HG03280 (cell line): ENCODE results near the gene EML5.
"Not testable (repeated sequence)": the region's sequence is repeated elsewhere in the genome, so short reads cannot be mapped to it uniquely, and the experiment has no call there.

ENCODE experiments used
- ATAC-seq: cut with Tn5 transposase; IDR thresholded peaks from one replicate; pipeline ENCODE4 v1.9.1; 2021; ENCODE audit warnings: mild to moderate bottlenecking, moderate library complexity; ENCODE audit not compliant: unreplicated experiment

The EML5 gene

DNA sequence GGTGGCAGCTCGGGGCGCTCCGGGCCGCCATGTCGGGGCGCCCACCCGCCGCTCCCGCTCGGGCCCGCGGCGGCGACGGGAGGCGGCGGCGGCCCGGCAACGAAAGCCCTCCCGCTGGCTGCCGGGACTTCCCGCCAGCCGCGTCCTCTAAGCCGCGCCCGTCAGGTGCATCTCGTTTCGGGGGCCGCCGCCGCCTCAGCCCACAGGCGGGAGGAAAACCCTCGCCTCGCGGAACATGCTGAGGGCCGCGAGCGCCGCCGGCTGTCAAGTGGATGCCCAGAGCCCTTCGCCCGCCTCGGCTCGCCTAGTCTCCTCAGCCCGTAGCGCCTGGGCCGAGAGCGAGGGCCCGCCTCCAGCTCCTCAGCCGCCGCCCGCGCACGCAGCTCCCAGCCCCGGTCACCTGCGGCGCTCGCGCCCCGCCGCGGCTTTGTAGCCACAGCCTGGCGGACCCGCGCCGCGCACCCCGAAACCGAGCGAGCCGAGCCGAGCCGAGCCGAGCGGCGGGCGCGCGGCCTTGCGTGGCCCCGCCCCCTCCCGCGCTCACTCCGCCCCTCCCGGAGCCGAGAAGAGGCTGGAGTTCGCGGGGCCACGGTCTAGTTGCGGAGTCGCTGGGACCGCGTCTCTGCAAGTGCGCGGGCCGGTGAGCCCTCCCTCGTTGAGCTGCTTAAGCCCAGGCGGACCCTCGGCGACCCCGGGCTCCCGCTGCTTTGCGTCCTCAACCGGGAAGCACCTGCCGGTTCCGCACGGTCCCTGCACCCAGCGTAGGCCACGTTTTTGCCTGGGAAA is at the start of gene EML5:
Gene EML5 (minus strand): TSS at position 481 of the 786 bp plus-strand sequence. CDS start 450 bp downstream, at position 31.
- ATAC-seq = peak; percentile 90

DNA sequence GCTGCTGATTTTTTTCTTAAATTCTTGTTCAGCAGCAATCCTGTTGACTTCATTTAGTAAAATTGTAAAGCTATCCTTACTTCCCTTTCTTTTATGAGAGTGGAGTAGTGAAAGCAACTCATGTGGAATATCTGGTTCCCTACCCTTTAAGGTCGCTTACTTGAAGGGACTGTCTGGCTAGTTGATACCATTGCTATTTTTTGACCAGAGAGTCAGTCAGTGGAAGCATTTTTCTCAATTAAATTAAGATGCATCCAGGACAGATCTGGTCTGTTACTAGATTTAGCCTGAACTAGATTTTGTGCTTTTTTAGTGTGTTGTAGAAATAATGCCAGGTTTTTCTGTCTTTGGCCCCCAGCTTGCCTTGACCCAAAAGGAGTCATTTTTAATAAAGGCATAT is 49.7 kb upstream of the EML5 start:
- no peak for ATAC-seq

DNA sequence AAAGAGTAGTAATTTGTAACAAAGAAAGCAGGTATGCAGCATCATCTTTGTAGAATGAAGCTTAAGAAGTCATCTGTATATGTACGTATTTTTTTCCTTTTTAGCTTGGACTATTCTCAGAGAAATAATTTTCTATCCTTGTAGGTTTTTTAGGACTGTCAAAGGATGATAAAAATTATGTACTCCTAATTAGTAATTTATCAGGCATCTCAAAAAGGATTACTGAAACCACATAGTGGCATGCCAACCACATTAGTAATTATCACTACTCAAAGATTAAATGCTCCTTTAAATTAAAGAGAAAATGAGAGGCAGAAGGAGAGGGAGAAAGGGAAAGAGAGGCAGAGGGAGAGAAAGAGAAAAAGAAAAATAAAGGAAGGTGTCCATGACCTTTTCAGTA is 49.0 kb upstream of the EML5 start:
- ATAC-seq = no peak

DNA sequence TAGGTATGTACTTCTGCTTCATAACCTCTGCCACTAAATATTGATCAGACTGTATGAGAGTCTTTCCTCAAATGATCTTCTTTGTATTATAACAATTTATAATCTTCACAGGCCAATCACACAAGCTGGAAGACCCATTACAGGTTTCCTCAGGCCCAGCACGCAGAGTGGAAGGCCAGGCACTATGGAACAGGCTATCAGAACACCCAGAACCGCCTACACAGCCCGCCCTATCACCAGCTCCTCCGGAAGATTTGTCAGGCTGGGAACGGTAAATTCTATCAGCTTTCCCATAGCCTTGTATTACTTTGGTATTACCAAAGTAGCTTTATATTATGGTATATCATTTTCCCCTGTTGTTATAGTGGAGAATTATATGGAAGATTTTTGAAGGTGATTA is 48.2 kb upstream of the EML5 start:
- no peak for ATAC-seq

DNA sequence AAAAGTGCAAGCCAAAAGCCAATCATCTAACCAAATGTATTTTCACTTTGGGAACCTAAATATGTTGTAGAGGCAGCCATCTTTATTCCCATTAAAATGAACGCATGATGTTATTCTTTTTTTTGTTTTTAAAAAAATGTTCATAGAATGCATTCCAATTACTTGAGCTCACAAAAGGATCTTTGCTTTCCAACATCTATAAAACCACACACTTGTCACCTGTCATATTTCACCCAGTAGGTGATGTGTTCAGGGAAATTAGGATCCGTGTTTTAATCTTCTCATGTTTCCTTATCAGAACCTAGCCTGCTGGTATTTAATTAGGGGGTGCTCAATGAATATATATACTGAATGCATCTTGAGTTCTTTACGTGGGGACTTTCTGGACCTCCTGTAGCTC is 45.3 kb upstream of the EML5 start:
- no peak for ATAC-seq

DNA sequence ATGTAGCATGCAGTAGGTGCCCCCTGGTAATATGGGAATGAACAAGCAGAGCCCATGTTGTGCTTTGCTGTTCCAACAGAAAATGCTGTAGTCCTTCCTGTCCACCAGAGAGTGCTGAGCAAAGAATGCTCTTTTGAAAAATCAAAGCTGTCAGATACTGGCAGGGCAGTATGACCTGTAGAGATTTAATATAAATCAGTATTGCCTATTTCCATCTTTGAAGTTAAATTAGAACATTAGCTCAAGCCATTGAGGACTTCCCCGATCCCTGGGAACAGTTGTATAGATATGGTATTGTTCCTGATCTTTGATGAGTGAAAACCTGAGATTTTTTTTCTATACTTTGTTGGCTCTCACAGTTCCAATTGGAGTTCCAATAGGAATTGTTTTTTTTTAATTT is 44.7 kb upstream of the EML5 start:
- no peak for ATAC-seq

DNA sequence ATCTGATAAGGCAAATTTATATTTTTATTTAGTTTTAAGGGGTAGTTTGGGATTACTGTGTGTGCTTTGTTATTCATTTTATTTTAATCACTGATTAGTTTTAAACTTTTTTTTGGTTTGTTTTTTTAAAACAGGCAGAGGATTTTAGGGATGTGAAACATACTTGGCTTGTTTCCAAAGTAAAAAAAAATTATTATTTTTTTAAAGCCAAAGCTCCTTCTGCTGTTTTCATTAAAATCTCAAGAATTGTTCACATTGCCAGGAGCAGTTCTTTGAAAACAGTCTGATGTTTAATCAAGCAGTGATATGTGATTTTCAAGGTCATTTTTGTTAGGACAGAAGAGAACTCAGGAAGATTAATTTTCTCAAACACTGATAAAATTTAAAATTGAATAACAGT is 42.9 kb upstream of the EML5 start:
- no peak for ATAC-seq

DNA sequence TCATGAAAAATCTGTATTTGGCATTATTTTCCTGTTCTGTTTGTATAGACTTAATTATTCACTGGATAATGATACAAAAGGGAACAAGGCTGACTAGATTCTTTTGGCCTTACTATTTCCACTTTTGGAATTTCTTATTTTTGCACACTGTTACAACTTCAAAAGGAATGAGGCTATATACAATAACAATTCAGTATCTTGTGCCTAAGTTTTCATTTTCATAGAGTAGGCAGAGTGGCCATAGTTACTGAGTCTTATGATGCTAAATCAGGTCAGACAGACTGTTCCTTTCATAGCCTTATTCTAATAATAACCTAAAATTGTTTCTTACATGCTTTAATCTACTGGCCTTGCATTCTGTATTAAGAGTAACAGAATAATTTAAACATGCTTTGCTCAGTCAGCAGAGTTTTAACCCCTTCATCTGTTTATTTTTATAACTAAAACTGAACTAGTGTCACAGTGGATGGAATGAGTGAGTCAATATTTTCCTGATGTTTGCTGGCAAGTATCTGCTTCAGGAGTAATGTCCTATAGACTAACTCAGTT is 42.2 kb upstream of the EML5 start:
- no peak for ATAC-seq

DNA sequence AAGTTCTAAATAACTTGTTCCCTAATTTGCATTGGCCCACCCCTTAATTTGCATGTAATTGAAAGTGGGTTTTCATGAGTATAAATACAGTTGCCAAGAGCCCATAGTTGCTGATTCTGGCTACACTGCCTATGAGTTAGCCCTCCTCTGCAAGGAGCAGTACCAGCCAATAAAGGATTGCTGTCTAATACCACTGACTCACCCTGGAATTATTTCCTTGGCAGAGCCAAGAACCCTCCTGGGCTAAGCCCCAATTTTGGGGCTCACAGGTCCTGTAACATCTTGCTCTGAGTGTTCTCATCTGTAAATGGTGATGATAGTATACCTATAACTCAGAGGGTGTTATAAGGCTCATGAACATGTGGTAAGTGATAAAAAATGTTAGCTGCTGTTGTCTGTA is 38.5 kb upstream of the EML5 start:
- ATAC-seq = no peak

DNA sequence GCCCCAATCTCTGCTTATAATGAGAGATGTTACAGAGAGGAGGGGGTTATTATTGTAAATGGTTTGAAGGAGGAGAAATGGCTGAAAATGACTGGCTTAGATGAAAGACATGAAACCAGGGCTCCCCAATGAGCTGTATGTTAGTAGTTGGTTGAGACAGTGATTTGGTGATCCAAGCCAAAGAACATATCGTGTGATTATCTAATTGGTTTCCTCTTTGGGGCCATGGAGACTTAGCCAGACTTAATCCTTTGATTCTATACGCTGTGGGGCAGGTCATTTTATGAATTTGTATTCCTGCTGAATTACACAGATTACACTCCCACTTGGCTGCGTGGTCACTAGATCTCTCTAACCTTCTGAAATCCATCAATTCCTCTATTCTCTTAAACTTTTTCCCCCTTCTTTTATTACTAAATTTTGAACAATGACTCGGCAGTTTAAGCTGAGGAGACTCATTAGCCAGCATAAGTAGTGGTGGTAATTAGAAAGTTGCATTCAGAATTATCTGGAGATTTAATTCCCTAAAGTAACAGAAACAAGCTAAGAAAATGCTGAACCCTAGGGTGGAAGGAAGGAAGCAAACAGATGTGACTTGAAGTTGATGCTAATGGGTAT is 37.0 kb upstream of the EML5 start:
- ATAC-seq = no peak

DNA sequence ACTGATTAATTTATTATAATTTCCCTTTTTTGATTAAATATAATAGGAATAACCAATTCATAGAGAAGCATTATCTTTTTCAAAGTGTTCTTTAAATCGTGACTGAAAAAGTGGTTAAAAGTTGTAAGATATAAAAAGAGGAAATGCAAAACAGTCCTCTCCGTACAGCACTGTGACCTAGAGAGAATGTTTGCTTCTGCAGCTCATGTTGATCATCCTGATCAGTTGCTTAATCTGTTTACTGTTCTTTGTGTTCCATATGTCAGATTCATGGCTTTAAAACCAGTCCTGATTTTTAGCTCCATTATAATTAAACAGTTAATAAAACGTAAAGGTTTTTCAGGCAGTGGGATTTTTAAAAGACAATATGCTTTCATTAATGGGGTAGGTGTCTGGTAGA is 36.4 kb upstream of the EML5 start:
- no peak for ATAC-seq

DNA sequence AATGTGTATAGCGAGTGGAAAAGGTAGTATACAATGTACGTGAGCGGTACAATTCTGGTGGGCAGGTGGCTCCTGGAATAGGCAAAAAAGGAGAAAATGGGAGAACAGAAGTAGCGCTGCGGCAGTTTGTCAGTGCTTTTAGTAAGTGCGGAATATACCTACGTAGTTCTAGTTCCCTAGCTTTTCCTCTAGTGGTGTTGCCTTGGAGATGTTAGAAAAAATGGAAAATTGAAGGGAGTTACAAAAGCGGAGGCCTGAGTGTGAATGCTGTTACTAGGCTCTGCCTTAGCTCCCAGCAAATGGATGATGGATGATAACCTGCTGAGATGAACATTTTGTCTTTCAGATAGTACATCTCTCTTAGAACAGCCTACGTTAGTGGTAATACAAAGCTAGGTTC is 32.8 kb upstream of the EML5 start:
- no peak for ATAC-seq

DNA sequence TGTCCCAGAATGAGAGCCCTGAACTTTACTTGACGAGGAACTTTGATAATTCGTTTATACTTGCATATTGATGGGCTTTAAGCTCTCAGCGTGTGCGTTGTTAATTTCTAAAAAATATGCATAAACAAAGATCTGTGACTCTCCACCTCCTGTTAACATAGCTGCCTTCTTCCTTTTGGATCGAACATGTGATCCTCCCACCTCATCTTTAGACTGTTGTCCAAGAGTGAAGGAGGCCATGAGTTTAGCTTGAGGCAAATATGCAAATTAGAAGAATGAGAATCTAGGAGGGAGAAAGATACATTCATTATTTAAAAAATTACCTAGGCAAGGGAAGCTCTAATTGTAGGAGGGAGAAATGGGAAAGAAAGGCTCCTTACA is 32.3 kb upstream of the EML5 start:
- ATAC-seq = no peak

DNA sequence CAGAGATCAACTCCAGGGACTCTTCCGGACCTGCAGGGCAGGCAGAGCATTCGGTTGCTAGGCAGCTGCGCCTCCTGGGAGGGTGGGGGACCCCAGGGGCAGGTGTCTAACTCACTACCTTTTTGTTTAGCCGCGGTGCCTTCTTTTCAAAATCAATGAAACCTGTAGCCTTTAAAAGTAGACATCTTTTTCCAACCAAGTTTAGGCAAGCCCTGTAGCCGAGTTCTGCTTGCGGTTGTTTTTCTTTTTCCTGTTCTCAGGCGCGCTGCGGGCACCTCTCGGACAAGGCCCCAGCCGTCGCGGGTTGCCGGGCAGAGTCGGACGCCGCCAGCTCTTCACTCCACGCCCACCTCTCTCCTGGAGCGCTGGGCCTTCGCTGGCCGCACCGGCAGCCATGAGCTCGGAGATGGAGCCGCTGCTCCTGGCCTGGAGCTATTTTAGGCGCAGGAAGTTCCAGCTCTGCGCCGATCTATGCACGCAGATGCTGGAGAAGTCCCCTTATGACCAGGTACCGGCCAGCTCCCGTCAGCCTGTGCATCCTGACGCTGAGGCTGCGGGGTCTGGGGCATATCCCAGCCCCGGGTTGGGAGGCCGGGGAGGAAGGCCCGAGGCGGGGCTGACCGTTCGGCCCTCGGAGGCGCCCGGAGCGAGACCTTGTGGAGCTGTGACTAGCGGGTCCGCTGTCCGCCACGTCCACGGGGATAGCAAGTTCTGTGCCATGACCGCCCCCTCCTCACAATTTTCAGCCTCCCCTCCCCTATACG is 31.7 kb upstream of the EML5 start, which contains the start of gene TTC8:
Gene TTC8 (plus strand): TSS at position 338 of the 764 bp plus-strand sequence. CDS start 57 bp downstream, at position 395.
- peak; percentile 99 for ATAC-seq

DNA sequence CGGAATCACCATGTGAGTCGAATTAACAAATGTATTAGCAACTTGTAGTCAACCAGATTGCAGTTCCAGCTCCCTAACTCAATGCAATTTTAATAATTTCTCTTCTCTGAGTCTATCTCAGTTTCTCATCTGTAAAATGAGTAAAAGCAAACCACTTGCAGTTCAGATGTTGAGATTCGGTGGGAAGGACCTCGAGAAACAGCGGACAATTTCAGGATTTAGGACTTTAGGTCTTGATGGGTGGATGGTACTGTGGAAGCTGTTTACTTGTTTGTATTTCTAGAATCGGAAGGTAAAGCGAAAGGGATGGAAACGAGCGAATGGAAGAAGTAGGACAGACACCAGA is 31.2 kb upstream of the EML5 start:
- ATAC-seq = peak; percentile 4

DNA sequence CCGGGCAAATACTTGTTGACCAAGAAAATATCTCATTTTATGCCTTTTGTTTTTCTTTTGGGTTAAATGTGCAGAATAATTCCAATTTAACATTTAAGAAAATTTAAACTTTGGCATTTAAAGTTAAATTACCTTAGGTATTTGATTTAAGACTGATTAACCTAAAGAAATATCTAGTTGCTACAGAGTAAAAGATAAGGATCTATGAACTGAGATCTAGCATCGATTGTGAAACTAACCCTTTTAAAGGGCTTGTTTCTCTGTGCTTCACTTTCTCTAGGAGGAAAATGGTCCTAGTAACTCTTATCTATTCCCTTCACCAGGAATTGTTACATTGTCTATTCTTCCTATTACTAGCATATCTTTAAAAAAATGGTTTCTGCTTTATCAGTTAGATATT is 29.1 kb upstream of the EML5 start:
- ATAC-seq = no peak

DNA sequence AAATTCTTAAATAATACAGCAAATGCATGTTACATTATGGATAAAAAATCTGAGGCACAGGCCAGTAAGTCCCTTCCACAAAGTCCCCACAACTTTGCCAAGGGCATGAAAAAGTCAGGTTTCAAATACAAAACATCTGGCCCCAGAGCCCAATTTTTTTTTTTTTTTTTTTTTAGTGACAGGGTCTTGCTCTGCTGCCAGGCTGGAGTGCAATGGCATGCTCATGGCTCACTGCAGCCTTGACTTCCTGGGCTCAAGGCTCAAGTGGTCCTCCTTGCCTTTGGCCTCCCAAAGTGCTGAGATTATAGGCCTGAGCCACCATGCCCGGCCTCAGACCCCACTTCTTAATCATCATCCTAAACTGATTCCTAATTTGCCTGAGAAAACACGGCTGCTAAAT is 28.6 kb upstream of the EML5 start:
- no peak for ATAC-seq

DNA sequence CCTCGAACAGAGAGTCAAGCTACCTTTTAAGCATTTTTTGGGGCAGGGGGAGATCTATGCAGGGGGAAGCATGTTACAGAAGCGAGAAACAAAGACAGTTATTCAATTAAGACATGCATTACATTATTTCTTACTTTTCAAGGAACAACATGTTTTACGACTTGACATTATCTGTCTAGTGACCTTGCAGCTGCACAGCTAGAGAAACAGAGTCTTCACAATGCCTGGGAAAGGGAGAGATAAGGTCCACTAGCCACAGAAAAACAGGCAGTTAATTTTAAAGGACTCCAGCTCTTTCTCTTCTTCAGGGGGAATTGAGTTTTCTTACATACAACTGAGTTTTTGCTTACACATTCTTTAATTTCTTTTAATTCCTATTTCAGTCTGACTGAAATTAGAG is 26.9 kb upstream of the EML5 start:
- not testable (repeated sequence) for ATAC-seq

DNA sequence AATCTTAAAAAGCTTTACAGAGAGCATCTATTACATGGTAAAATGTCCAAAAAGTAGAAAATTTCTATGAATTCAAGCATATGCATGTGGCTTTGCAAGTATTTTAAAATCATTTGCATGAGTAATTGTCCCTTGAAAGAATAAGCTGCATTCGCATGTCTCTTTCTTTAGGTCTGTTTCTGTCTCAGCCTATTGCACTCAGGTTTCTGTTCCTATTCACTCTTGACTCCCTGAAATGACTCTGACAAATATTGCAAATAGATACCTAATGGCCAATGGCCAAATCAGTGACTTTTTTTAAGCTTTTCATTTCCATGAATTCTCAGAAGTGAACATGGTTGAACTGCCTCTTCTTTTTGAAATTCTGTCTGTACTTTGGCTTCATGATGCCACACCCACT is 25.3 kb upstream of the EML5 start:
- ATAC-seq = no peak

DNA sequence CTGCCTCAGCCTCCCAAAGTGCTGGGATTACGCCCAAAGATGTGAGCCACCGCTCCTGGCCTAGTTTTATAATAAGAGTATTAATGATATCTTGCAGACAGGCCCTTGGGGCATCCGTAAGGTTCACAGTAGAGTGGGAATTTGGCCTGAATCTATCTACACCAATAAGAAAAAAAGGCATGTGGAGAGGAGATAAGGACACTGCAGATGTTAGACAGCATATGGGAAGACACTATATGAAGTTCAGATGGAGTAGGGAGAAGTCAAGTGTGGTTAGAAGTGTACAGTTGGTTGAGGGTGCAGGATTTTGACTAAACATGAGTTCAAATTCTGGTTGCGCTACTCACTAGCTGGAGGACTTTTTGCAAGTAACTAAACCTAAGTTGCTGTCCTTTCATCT is 23.2 kb upstream of the EML5 start:
- no peak for ATAC-seq

DNA sequence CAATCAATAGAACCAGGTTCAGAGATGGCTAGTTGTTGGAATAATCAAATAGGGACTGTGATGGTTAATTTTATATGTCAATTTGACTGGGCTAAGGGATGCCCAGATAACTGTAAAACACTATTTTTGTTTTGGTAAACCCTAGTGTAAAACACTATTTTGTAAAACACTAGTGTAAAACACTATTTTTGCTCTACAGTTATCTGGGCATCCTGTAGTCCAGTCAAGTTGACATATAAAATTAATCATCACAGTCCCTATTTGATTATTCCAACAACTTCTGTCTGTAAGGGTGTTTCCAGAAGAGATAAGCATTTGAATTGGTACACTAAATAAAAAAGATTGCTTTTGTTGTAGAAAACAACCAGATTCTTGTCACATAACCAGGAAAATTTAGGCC is 15.6 kb upstream of the EML5 start:
- no peak for ATAC-seq

DNA sequence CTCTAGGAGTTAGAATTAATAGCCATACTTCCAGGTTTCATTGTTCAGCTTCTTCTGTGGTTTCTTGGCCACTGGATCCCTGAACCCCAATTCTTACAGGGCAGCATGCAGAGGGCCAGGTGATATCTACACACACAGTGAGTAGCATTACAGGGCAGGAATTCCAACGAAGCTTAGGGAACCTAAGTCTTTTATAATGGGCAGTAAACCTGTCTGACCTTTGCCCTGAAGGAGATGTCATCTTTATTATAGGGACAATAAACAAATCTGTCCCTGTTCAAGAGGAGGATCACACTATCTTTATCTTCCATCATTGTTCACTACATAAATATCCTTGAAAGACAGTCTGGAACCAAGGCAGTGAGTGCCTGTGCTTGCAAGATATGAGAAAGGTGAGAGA is 11.7 kb upstream of the EML5 start:
- no peak for ATAC-seq
